GM12872 (cell line): ENCODE measurements around the gene SPEG.

Experiments
- TF ChIP-seq, protein P1 (sequence below): IDR thresholded peaks from 3 replicates; pipeline ENCODE4 v1.5.1; 2011; ENCODE audit warnings: low read depth, mild to moderate bottlenecking, low read length, moderate library complexity; ENCODE audit not compliant: insufficient read depth

SPEG gene

DNA sequence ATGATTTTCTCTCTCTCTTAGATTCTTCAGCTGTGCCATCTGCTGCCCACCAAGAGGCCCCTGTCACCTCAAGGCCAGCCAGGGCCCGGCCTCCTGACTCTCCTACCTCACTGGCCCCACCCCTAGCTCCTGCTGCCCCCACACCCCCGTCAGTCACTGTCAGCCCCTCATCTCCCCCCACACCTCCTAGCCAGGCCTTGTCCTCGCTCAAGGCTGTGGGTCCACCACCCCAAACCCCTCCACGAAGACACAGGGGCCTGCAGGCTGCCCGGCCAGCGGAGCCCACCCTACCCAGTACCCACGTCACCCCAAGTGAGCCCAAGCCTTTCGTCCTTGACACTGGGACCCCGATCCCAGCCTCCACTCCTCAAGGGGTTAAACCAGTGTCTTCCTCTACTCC is 54.7 kb downstream of the SPEG start:
- TF ChIP-seq, protein P1, sequence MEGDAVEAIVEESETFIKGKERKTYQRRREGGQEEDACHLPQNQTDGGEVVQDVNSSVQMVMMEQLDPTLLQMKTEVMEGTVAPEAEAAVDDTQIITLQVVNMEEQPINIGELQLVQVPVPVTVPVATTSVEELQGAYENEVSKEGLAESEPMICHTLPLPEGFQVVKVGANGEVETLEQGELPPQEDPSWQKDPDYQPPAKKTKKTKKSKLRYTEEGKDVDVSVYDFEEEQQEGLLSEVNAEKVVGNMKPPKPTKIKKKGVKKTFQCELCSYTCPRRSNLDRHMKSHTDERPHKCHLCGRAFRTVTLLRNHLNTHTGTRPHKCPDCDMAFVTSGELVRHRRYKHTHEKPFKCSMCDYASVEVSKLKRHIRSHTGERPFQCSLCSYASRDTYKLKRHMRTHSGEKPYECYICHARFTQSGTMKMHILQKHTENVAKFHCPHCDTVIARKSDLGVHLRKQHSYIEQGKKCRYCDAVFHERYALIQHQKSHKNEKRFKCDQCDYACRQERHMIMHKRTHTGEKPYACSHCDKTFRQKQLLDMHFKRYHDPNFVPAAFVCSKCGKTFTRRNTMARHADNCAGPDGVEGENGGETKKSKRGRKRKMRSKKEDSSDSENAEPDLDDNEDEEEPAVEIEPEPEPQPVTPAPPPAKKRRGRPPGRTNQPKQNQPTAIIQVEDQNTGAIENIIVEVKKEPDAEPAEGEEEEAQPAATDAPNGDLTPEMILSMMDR = no peak

DNA sequence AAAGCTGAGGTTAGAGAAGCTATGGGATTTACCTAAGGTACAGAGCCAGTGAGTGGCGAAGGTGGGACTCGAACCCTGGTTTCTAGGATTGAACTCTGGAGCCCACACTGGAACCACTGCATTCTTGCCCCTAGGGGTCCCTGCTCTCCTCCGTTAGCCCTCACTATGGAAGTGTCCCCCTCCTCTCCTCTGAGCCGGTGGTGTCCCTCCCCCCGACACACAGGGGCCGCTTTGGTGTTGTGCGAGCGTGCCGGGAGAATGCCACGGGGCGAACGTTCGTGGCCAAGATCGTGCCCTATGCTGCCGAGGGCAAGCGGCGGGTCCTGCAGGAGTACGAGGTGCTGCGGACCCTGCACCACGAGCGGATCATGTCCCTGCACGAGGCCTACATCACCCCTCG is 55.5 kb downstream of the SPEG start:
- TF ChIP-seq, protein P1 = no peak

DNA sequence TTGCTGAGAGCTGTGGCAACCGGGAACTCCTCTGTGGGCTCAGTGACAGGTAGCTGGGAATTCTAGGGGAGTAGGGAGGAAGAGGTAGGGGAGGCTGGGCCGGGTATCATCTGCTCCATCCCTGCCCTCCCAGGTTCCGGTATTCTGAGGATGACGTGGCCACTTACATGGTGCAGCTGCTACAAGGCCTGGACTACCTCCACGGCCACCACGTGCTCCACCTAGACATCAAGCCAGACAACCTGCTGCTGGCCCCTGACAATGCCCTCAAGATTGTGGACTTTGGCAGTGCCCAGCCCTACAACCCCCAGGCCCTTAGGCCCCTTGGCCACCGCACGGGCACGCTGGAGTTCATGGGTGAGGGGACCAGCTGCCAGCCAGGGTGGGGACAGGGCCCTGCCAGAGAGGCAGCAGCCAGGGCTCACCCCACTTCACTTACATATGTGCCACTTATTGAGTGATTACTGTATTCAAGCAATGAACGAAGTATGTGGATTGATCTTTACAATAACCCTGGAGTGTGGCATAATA is 56.0 kb downstream of the SPEG start:
- TF ChIP-seq, protein P1 = no peak

DNA sequence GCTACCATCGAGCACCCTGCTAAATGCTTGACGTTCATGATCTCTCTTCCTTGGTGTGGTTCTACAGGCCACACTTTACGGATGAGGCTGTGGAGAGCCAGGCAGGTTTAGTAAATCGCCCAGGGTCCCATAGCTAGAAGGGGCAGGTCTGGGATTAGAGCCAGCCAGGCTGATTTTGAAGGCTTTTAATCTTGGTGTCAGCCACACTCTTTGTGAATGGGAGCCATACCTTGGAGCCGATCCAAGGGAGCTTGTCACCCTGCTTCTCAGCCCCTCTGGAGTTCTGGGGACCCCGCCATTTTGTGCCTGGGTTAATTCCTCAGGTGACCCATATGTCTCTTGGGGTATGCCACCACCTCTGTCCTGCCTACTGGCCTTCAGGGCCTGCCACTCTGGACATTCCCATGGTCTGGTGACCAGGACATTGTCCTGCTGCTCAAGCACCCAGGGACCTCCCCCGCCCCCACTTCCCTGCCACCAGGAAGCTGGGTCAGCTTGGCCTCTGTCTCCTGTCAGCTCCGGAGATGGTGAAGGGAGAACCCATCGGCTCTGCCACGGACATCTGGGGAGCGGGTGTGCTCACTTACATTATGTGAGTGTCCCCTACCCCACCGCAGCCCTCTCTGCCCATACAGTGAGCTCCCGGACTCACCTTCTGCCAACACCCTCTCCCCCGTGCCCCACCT is 56.8 kb downstream of the SPEG start:
- TF ChIP-seq, protein P1 = no peak

DNA sequence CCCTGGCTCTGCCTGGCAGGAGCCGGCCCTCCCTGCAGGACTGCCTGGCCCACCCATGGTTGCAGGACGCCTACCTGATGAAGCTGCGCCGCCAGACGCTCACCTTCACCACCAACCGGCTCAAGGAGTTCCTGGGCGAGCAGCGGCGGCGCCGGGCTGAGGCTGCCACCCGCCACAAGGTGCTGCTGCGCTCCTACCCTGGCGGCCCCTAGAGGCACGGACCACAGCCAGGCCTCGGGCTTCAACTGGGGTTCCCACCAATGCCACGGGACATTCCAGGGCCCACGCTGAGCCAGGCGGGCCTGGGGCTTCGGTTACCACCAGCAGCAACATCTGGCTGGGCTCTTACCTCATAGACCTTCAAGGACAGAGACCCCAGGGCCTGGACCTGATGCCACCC is 57.9 kb downstream of the SPEG start:
- TF ChIP-seq, protein P1 = no peak

DNA sequence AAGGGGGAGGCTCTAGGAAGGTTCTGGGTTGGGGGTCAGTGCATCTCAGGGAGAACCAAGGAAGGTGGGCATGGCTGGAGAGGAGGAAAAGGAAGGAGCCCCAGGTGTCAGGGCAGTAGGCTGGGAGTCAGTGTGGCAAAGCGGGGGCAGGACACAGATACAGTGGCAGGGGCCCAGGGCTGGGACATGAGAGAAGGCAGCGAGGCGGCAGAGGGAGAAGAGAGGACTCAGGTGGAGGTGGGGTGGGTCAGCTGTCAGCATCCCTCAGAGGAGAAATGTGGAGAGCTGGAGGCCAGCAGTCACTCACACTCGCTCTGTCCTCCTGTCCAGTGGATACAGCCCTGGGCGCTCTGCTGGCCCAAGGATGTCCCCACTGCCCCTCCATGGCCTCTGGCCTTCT is 58.4 kb downstream of the SPEG start:
- TF ChIP-seq, protein P1 = no peak

DNA sequence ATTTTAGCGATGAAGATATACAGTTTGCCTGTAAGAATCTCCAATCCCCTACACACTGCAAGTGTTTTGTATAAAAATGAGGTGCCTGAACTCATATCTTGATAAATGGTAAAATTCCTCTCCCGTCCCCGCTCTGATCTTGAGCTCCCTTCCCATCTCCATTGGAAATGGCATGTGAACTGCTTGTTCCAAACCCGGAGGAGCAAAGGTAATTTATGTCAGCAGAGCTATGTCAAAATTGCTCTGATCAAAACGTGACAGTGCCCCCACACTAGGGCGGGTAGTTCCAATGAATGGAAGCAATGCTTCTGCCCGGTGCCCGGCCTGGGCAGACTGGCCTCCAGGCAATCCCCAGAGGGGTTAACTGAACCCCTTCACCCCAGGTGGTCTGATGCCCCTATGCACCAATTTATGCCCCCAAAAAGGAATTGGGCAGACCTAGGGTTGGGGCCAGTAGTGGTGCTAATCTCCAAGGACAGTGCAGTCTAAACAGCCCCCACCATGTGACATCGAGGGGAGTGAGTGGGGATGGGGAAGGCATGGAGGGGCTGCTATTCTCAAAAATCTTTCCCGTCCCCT is 60.4 kb downstream of the SPEG start:
- TF ChIP-seq, protein P1 = no peak
